ENCODE data around the gene ORC5. TPM values are rescaled to one million over a fixed set of nuclear protein-coding genes. Genes with fewer than 3 reads are reported as not detected.

The ORC5 gene
- total RNA-seq, 4 donors from 2014 or later: 4.3 to 21.6 (median 19.6) TPM

- Histone ChIP-seq H3K27ac (no peak overlapping the region), H3K9me3 (no peaks in the 10 kb centered on the region), H3K27me3 (no peaks in the 10 kb centered on the region), H3K4me3 (no peak overlapping the region), H3K4me1 (no peaks in the 10 kb centered on the region), H3K36me3 (peaks cover 0 to 47% (median 0%) of the 10 kb centered on the region in 3 donors)
- 83 to 86% methylated on average over 4 of the region's 4 CpGs for WGBS, 2 donors
- no peak for TF ChIP-seq CTCF (IDR thresholded peaks at IDR 0.05)
- TF ChIP-seq POLR2A (IDR thresholded peaks at IDR 0.05): no peak
- intact Hi-C loops (cut with DNase I): no loop called here
- no peak for DNase-seq
These were observed 82.8 kb downstream of the ORC5 start for GRCh38 chr7:104124893-104125477.

DNA sequence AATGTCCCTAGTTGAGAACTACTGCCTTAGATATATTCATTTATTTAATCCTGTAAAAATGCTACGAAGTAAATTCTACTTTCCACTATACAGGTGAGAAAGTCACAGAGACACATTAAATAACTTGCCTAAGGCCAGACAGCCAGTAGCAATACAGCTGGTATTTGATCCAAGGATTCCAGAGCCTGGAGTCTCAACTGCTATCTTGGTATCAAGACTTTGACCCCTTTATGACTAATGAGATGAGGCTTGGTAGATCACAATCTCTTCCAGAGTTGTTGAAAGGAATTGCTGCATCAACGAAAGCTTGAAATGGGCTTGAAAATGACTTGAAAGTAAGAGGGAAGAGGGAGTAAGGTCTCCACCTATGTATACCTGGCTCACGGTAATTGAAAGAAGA is 83.3 kb downstream of the ORC5 start:
- 92 to 96% methylated on average over 3 of the region's 3 CpGs for WGBS, 2 donors

DNA sequence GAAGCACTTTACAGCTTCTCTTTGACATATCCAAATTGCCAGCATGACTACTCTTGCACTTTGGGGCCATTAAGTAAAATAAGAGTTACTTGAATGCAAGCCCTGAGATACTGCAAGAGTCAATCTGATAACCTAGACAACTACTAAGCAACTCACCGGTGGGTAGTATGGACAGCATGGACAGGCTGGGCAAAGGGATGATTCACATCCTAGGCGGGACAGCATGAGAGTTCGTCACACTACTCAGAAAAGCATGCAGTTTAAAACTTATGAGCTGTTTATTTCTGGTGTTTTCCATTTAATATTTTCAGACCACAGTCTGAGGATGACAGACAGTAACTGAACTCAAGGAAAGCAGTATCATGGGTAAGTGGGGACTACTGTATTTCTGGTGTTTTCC is 84.0 kb downstream of the ORC5 start:
- WGBS, 2 donors: 82 to 87% methylated on average over 3 of the region's 3 CpGs
- no peak for DNase-seq
- no peak overlapping the region for H3K27ac ChIP-seq

More for the DNA sequence above, 83.3 kb downstream of the ORC5 start:
- TF ChIP-seq CTCF (IDR thresholded peaks at IDR 0.05) (no peak), POLR2A (IDR thresholded peaks at IDR 0.05) (no peak)
- Histone ChIP-seq H3K4me3 (no peak overlapping the region), H3K4me1 (no peaks in the 10 kb centered on the region), H3K27me3 (no peaks in the 10 kb centered on the region), H3K36me3 (peaks cover 0 to 42% (median 0%) of the 10 kb centered on the region in 3 donors), H3K9me3 (no peaks in the 10 kb centered on the region), H3K27ac (no peak overlapping the region)
- intact Hi-C loops (cut with DNase I): no loop called here
- DNase-seq: no peak

GRCh38 chr7:104113788-104114187 is 94.0 kb downstream of the ORC5 start:
- WGBS, 2 donors: 89 to 91% methylated on average over 2 of the region's 2 CpGs
- TF ChIP-seq POLR2A (IDR thresholded peaks at IDR 0.05) (no peak), CTCF (IDR thresholded peaks at IDR 0.05) (no peak)
- H3K4me1 ChIP-seq: no peaks in the 10 kb centered on the region
- H3K4me3 ChIP-seq: no peak overlapping the region
- no peaks in the 10 kb centered on the region for H3K27me3 ChIP-seq
- DNase-seq: no peak
- no peak overlapping the region for H3K27ac ChIP-seq
- intact Hi-C loops (cut with DNase I): no loop called here
- no peaks in the 10 kb centered on the region for H3K36me3 ChIP-seq
- no peaks in the 10 kb centered on the region for H3K9me3 ChIP-seq

More for the DNA sequence above, 84.0 kb downstream of the ORC5 start:
- Histone ChIP-seq H3K27me3 (no peaks in the 10 kb centered on the region), H3K4me3 (no peak overlapping the region), H3K36me3 (peaks cover 0 to 35% (median 0%) of the 10 kb centered on the region in 3 donors), H3K4me1 (no peaks in the 10 kb centered on the region), H3K9me3 (no peaks in the 10 kb centered on the region)
- intact Hi-C loops (cut with DNase I): no loop called here
- TF ChIP-seq CTCF (IDR thresholded peaks at IDR 0.05) (no peak), POLR2A (IDR thresholded peaks at IDR 0.05) (no peak)

- Histone ChIP-seq H3K27ac (no peak overlapping the region), H3K27me3 (no peaks in the 10 kb centered on the region), H3K4me1 (no peaks in the 10 kb centered on the region), H3K9me3 (no peaks in the 10 kb centered on the region), H3K36me3 (no peaks in the 10 kb centered on the region), H3K4me3 (no peak overlapping the region)
- DNase-seq: no peak
- WGBS, 2 donors: 75 to 89% methylated on average over 1 of the region's 1 CpG
- intact Hi-C loops (cut with DNase I): no loop called here
- TF ChIP-seq CTCF (IDR thresholded peaks at IDR 0.05) (no peak), POLR2A (IDR thresholded peaks at IDR 0.05) (no peak)
These were observed 95.2 kb downstream of the ORC5 start for GRCh38 chr7:104112623-104113022.

Data from esophagus squamous epithelium (tissue), 5 donors.